SK-N-SH (cell line): ENCODE results near the gene CPT1B. TPM values are rescaled to one million over a fixed set of nuclear protein-coding genes. Genes with fewer than 3 reads are reported as not detected.

Experiments
- CTCF ChIA-PET: fragments of 300-600, 350-600 bp; formaldehyde crosslinking; extraction: SDS; loops from one replicate; lab custom pipeline; 2021; lab: Yijun Ruan, JAX
- POLR2A ChIA-PET: fragments of 350-600 bp; sonication (Branson Sonifier 250); formaldehyde crosslinking; extraction: SDS; loops from one replicate; lab custom pipeline; 2020; ENCODE audit warnings: antibody characterized with exemption, inconsistent platforms; lab: Yijun Ruan, JAX
- DNase-seq: peaks from one replicate; pipeline ENCODE4 v3.0.0; 2012
- H2AFZ ChIP-seq: fragments of 200-600 bp; sonication (generic); 2 replicates; pipeline ENCODE4 v1.8.1; 2016; ENCODE audit warnings: antibody characterized with exemption, mild to moderate bottlenecking, low read depth
- H3F3A ChIP-seq: fragments of 200-600 bp; sonication (generic); replicated peaks from 2 replicates; pipeline ENCODE3; 2016; ENCODE audit warnings: antibody characterized with exemption, mild to moderate bottlenecking; ENCODE audit not compliant: insufficient read depth
- H3K27ac ChIP-seq, 2 experiments: fragments of 200-500 bp in 1 of 2; fragments of 200-600 bp in 1 of 2; sonication (Bioruptor generic) in 1 of 2; sonication (generic), shearing (Covaris generic) in 1 of 2; 2 replicates each; pipeline versions ENCODE4 v1.5.1 to v1.6.1; 2014 to 2016; ENCODE audit warnings: low read depth in 2 of 2, inconsistent platforms in 1 of 2, low read length in 1 of 2, mild to moderate bottlenecking in 1 of 2, mixed read lengths in 1 of 2
- H3K27me3 ChIP-seq: fragments of 200-600 bp; sonication (generic), shearing (Covaris generic); 2 replicates; pipeline ENCODE4 v1.6.1; 2016; ENCODE audit warnings: mixed run types; ENCODE audit not compliant: insufficient read depth
- H3K36me3 ChIP-seq, 2 experiments: fragments of 200-500 bp in 1 of 2; fragments of 200-600 bp in 1 of 2; sonication (Bioruptor generic) in 1 of 2; sonication (generic) in 1 of 2; replicated peaks in 1 of 2; 2 replicates each; pipeline versions ENCODE3 to v1.5.1; 2014 to 2016; ENCODE audit warnings: low read length in 1 of 2, mild to moderate bottlenecking in 1 of 2; ENCODE audit not compliant: insufficient read depth in 2 of 2, control insufficient read depth in 1 of 2
- H3K4me1 ChIP-seq, 2 experiments: fragments of 200-500 bp in 1 of 2; fragments of 200-600 bp in 1 of 2; sonication (Bioruptor generic) in 1 of 2; sonication (generic), shearing (Covaris generic) in 1 of 2; 2 replicates each; pipeline versions ENCODE4 v1.5.1 to v1.6.1; 2014 to 2016; ENCODE audit warnings: low read depth in 1 of 2, low read length in 1 of 2, mixed run types in 1 of 2; ENCODE audit not compliant: insufficient read depth in 2 of 2, control insufficient read depth in 1 of 2
- H3K4me2 ChIP-seq: fragments of 200-600 bp; sonication (generic), shearing (Covaris generic); 2 replicates; pipeline ENCODE4 v1.6.1; 2017; ENCODE audit warnings: mixed run types
- H3K4me3 ChIP-seq, 2 experiments: fragments of 200-500 bp in 1 of 2; fragments of 200-600 bp in 1 of 2; sonication (Bioruptor generic) in 1 of 2; sonication (generic), shearing (Covaris generic) in 1 of 2; 2 replicates each; pipeline versions ENCODE4 v1.5.1 to v1.8.1; 2014 to 2016; ENCODE audit warnings: low read depth in 2 of 2, inconsistent platforms in 1 of 2, low read length in 1 of 2, mild to moderate bottlenecking in 1 of 2, mixed read lengths in 1 of 2, moderate library complexity in 1 of 2
- H3K79me2 ChIP-seq: fragments of 200-600 bp; sonication (generic); 2 replicates; pipeline ENCODE4 v1.8.1; 2017; ENCODE audit warnings: mild to moderate bottlenecking; ENCODE audit not compliant: insufficient read depth
- H3K9ac ChIP-seq: fragments of 200-600 bp; sonication (generic); 2 replicates; pipeline ENCODE4 v1.6.1; 2017; ENCODE audit warnings: mixed run types
- H3K9me2 ChIP-seq: fragments of 200-600 bp; sonication (generic); 2 replicates; pipeline ENCODE4 v1.6.1; 2017; ENCODE audit warnings: mixed run types
- H3K9me3 ChIP-seq: fragments of 200-600 bp; sonication (generic); 2 replicates; pipeline ENCODE4 v1.6.1; 2017; ENCODE audit warnings: mixed run types, mild to moderate bottlenecking, moderate library complexity
- H4K20me1 ChIP-seq: fragments of 200-600 bp; sonication (generic); 2 replicates; pipeline ENCODE4 v1.6.1; 2017; ENCODE audit warnings: mild to moderate bottlenecking, mixed run types; ENCODE audit not compliant: insufficient read depth
- CHD2 ChIP-seq: fragments of 150-350 bp; IDR thresholded peaks from 2 replicates; pipeline ENCODE4 v1.6.1; 2018; ENCODE audit warnings: low read length; ENCODE audit not compliant: partially characterized antibody
- ELF1 ChIP-seq: IDR thresholded peaks from 2 replicates; pipeline ENCODE4 v1.4.0; 2012
- EP300 ChIP-seq, 2 experiments: IDR thresholded peaks; 2 replicates each; pipeline versions ENCODE4 v1.4.0 to v1.6.1; 2012; ENCODE audit warnings: borderline replicate concordance in 1 of 2, low read depth in 1 of 2, low read length in 1 of 2
- FOXJ3 ChIP-seq: sonication (generic); formaldehyde crosslinking; IDR thresholded peaks from 2 replicates; pipeline ENCODE4 v1.5.1; 2020; ENCODE audit warnings: mild to moderate bottlenecking, missing genetic modification reagents
- GABPA ChIP-seq: IDR thresholded peaks from 2 replicates; pipeline ENCODE4 v1.4.0; 2012; ENCODE audit warnings: low read depth, mild to moderate bottlenecking
- MAX ChIP-seq: IDR thresholded peaks from 2 replicates; pipeline ENCODE4 v1.4.0; 2012; ENCODE audit warnings: low read depth
- MXI1 ChIP-seq: IDR thresholded peaks from 2 replicates; pipeline ENCODE4 v1.6.1; 2012; ENCODE audit warnings: mild to moderate bottlenecking, low read depth, low read length, improper control_type of control experiment
- NRF1 ChIP-seq: IDR thresholded peaks from 2 replicates; pipeline ENCODE4 v1.6.1; 2012; ENCODE audit warnings: low read depth, mild to moderate bottlenecking, low read length
- PBX3 ChIP-seq: IDR thresholded peaks from 2 replicates; pipeline ENCODE4; 2012
- RAD21 ChIP-seq: IDR thresholded peaks from 2 replicates; pipeline ENCODE4 v1.6.1; 2012; ENCODE audit warnings: mild to moderate bottlenecking, low read length
- REST ChIP-seq: IDR thresholded peaks from 2 replicates; pipeline ENCODE4 v1.6.1; 2012; ENCODE audit warnings: mild to moderate bottlenecking, low read depth, low read length, moderate library complexity
- TCF12 ChIP-seq: IDR thresholded peaks from 2 replicates; pipeline ENCODE4 v1.4.0; 2012
- USF1 ChIP-seq: IDR thresholded peaks from 2 replicates; pipeline ENCODE4 v1.4.0; 2012; ENCODE audit warnings: low read depth, borderline replicate concordance
- USF2 ChIP-seq: fragments of 150-350 bp; IDR thresholded peaks from 2 replicates; pipeline ENCODE4 v1.6.1; 2017; ENCODE audit warnings: antibody characterized with exemption, low read length, low read depth, borderline replicate concordance
- YY1 ChIP-seq: IDR thresholded peaks from 2 replicates; pipeline ENCODE4 v1.4.0; 2012; ENCODE audit warnings: low read depth, mild to moderate bottlenecking
- ZBTB33 ChIP-seq: IDR thresholded peaks from 2 replicates; pipeline ENCODE4 v1.4.0; 2012; ENCODE audit warnings: low read depth, borderline replicate concordance
- WGBS: methylation state at CpG from one replicate; pipeline ENCODE4 v1.1.6; 2017; ENCODE audit warnings: low lambda C conversion rate; 5-methylcytosine and 5-hydroxymethylcytosine counted together
- polyA plus RNA-seq, 3 experiments: library from polyadenylated mRNA; depleted of rRNA; stranded (reverse); fragments of >200 nt; gene quantifications; 2 replicates each; pipeline ENCODE4 v1.2.3, GENCODE V29; 2012

CPT1B gene
- polyA plus RNA-seq, 1 of the 3 experiments (the other 2 are of a cell fraction), result 33.2 TPM

- H3K9me2 ChIP-seq, result no peaks in the 10 kb centered on the region
- H3K4me1 ChIP-seq, result peaks cover 0 to 21% of the 10 kb centered on the region in 2 experiments; a peak in 1 of 4 replicates
- peak overlapping the region; percentile 54 to 59; a peak in 3 of 4 replicates for H3K4me3 ChIP-seq
- H3K79me2 ChIP-seq, result no peaks in the 10 kb centered on the region
- WGBS, result 23% methylated on average over 26 of the region's 53 CpGs
- H3K4me2 ChIP-seq, result peak overlapping the region; percentile 92
- H3K9ac ChIP-seq, result 0 out of 2 replicates have a peak overlapping the region, but pooled peaks have one; percentile 62
- H3F3A ChIP-seq, result peaks cover 19% of the 10 kb centered on the region
- POLR2A ChIA-PET, result no interaction called here
- no peak for DNase-seq
- H2AFZ ChIP-seq, result no peak overlapping the region
- no peaks in the 10 kb centered on the region for H3K27me3 ChIP-seq
- no peak overlapping the region; a peak in 1 of 4 replicates for H3K27ac ChIP-seq
- CTCF ChIA-PET, result interaction anchor here (0.9 to 1.5 kb wide), 5 partner anchors 10 to 189 kb away, joined by 3 to 12 read pairs (median 3); partner anchors contain the start of gene SYCE3
- peak; percentile 3; the same call in 1 of the 2 replicates for TF ChIP-seq PBX3
- TF ChIP-seq TCF12, result no peak
- TF ChIP-seq CHD2, result no peak
- no peaks in the 10 kb centered on the region for H4K20me1 ChIP-seq
- H3K36me3 ChIP-seq, result no peaks in the 10 kb centered on the region
- no peaks in the 10 kb centered on the region for H3K9me3 ChIP-seq
Measured at GRCh38 chr22:50530877-50531545, 47.2 kb downstream of the CPT1B start.

- Histone ChIP-seq H2AFZ (no peak overlapping the region), H3K79me2 (no peaks in the 10 kb centered on the region), H4K20me1 (no peaks in the 10 kb centered on the region), H3K4me3 (no peak overlapping the region), H3F3A (peaks cover 19% of the 10 kb centered on the region), H3K9ac (no peak overlapping the region), H3K36me3 (no peaks in the 10 kb centered on the region), H3K9me3 (no peaks in the 10 kb centered on the region), H3K4me2 (peak overlapping the region; percentile 92; the same call in 1 of the 2 replicates), H3K4me1 (peaks cover 0 to 21% of the 10 kb centered on the region in 2 experiments; a peak in 1 of 4 replicates), H3K27ac (no peak overlapping the region), H3K27me3 (no peaks in the 10 kb centered on the region), H3K9me2 (no peaks in the 10 kb centered on the region)
- no peak for DNase-seq
- ChIA-PET POLR2A (no interaction called here), CTCF (no interaction called here)
- WGBS, result 68% methylated on average over 15 of the region's 21 CpGs
- TF ChIP-seq ZBTB33 (no peak), MXI1 (no peak), EP300 (IDR thresholded peaks at IDR 0.05; ENCODE audit: borderline replicate concordance in 1 of 2, low read depth in 1 of 2, low read length in 1 of 2) (no peak), NRF1 (no peak), MAX (no peak), FOXJ3 (no peak), REST (no peak), RAD21 (no peak), ELF1 (no peak), GABPA (no peak), USF2 (no peak), USF1 (no peak), YY1 (no peak)
Measured at GRCh38 chr22:50530580-50530876, 47.7 kb downstream of the CPT1B start.
